Skin of body (tissue), 2 donors: Measurements from ENCODE around the gene MACF1. TPM values are rescaled to one million over a fixed set of nuclear protein-coding genes. Genes with fewer than 3 reads are reported as not detected.
"Not testable (repeated sequence)": the region's sequence is repeated elsewhere in the genome, so short reads cannot be mapped to it uniquely, and the experiment has no call there.

ENCODE experiments used
- DNase-seq: peaks from one replicate; lab custom pipeline; 2025; lab: John Stamatoyannopoulos, UW
- total RNA-seq: library from RNA; depleted of rRNA; stranded (reverse); fragments of >200 nt; gene quantifications from one replicate; pipeline ENCODE4 v1.2.3, GENCODE V29; 2014

Gene MACF1
- total RNA-seq, 1 donor from 2014 or later, result 402 TPM

DNA sequence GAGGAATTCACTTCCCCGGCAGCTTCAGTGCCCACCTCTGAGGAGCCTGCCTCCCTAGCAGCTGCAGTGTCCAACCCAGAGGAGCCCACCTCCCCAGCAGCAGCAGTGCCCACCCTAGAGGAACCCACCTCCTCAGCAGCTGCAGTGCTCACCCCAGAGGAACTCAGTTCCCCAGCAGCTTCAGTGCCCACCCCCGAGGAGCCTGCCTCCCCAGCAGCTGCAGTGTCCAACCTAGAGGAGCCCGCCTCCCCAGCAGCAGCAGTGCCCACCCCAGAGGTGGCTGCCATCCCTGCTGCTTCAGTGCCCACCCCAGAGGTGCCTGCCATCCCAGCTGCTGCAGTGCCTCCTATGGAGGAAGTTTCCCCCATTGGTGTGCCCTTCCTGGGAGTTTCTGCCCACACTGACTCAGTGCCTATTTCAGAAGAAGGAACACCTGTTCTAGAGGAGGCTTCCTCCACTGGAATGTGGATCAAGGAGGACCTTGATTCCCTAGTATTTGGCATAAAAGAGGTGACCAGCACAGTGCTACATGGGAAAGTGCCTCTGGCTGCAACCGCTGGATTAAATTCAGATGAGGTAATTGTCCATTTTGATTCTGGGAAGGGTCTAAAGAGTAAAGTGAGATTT lies 209.5 kb downstream of the MACF1 start:
- no peak for DNase-seq

DNA sequence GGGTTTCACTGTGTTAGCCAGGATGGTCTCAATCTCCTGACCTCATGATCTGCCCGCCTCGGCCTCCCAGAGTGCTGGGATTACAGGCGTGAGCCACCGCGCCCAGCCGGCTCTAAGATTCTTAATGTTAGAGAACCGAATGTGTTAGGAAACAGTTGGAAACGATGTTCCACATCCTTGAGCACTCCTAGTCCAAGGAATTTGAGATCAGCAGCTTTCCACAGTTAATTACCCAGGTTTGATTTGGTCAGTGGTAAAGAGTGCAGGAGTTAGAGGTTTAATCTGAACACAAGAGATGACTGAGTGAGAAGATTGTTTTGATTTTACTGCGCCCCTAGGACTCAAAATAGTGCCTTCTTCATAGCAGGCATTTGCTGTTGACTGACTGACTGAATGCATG lies 211.1 kb downstream of the MACF1 start:
- no peak for DNase-seq

DNA sequence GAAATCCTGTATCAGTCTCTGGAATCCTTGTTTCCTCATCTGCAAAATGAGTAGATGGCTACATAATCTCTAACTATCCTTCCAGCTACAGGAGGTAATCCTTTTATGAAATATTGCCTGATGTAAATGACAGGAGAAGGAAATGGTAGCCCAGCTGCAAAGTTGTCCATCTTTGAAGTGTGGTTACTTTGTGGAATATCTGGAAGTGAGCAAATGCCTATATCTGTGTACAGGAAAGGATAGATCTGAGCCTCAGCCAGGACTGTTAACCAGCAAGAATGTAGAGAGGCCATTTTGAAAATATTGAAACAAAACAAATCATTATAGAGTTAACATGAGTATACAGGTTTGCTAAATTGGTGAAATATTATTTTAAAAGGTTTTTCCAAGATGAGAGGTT lies 212.1 kb downstream of the MACF1 start:
- DNase-seq, result no peak

DNA sequence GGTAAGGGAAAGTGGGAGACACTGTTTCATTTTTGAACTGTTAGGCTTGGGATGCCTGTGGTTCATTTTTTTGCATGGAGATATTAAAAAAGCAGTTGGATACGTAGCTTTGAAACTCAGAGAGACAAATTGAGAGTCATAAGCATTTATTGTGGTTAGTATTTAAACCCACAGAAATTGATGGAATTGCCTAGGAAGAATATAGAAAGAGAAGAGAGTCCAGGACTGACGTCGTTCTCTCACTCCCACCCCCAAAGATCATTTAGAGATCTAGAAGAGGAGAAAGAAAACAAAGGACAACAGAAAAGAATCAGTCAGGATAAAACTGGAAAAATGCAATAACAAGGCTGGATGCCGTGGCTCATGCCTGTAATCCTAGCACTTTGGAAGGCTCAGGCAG lies 213.7 kb downstream of the MACF1 start:
- no peak for DNase-seq

DNA sequence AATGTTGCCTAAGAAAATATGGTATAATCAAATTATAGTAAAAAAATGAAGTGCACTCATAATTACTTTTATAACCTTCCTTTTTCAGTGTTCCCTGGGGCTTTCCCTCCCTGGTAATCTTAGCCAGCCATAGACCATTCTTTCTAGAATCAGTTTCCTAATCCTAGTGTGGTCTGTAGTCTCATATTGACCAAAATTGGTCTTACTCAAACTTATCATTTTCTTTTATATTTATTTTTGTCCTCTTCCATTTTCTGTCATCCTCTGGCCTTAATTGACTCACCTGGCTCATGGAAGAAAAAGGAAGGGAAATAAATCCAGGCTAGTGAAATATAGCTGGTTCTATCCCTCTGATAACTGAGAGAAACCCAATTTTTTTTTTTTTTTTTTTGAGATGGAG lies 216.0 kb downstream of the MACF1 start:
- no peak for DNase-seq

DNA sequence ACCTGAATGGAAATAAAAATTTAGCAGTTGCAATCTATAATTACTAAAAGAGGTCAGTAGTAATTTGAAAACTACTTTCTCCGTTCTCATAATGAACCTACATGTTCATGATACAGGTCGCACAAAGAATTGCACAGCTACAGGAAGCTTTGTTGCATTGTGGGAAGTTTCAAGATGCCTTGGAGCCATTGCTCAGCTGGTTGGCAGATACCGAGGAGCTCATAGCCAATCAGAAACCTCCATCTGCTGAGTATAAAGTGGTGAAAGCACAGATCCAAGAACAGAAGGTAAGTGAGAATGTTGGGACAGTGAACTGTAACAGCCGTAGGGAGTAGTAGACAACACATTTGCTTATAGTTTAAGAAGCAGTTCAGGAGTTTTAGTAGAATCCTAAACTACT lies 218.1 kb downstream of the MACF1 start:
- no peak for DNase-seq

DNA sequence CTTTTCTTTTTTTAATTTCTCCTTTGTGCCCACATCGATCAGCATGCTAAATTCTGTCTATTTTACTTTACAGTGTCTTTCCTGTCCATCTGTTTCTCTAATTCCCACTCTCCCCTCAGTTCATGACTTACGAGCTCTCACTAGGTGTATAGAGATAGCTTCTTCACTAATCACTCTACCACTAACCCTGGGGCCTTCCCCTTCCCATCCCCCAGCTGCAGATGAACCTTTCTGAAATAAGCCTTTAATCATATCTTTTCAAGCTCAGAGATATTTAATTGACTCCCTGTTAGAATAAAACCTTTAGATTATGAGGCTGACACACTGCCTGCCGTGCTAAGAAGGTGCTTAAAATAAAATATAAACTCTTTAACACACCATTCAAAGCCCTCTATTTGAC lies 220.7 kb downstream of the MACF1 start:
- DNase-seq, result no peak

DNA sequence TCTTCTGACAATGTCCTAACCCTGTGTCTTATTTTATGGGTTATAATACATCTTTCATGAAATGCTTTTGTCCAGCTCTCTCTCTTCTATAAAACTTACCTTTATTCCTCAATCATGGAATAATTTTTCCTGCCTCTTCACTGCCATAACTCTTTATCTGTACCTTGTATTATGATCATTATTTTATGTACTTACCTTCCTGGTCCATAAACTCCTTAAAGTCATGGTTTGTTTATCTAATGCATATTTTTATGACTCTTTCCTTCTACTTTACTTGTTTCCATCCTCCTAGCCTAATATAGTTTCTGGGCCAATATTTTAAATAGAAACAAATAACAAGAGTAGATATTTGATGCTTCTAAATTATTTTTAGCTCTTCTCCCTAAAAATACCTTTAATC lies 221.1 kb downstream of the MACF1 start:
- DNase-seq, result no peak

DNA sequence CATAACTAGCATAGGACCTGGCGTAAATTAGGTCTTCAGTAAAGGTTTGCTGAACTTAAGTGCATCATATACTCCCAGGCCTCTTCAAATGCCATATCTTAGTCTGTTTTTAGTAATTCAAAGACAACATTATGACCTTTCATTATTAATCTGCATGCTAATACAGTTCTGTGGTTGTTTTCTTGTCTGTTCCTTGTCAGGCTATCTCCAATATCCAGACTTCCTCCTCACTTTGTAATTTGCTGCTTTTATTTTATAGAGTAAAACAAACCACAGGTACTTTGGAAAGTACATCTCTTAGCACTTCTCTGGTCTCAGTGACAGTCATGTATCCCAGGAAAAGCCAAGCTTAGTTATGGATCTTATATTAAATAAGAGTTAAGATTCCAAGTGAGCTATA lies 221.9 kb downstream of the MACF1 start:
- no peak for DNase-seq

DNA sequence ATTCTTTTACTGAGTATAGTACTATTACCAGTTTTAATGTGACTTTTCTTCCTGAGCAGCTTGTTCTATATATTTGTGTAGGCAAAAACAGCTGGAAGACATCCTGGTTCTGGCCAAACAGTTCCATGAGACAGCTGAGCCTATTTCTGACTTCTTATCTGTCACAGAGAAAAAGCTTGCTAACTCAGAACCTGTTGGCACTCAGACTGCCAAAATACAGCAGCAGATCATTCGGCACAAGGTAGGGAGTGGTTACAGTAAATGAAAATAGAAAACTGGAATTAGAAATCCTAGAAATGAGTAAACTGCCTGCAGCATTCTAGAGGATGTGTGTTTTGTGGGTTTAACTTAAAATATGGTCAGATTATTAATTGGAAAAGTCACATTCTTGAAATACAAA lies 222.9 kb downstream of the MACF1 start:
- no peak for DNase-seq

DNA sequence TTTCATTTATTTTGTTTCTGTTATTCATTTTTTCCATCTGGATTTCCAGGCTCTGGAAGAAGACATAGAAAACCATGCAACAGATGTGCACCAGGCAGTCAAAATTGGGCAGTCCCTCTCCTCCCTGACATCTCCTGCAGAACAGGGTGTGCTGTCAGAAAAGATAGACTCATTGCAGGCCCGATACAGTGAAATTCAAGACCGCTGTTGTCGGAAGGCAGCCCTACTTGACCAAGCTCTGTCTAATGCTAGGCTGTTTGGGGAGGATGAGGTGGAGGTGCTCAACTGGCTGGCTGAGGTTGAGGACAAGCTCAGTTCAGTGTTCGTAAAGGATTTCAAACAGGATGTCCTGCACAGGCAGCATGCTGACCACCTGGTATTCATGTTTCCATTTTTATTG lies 223.4 kb downstream of the MACF1 start:
- DNase-seq, result peak; percentile 36

DNA sequence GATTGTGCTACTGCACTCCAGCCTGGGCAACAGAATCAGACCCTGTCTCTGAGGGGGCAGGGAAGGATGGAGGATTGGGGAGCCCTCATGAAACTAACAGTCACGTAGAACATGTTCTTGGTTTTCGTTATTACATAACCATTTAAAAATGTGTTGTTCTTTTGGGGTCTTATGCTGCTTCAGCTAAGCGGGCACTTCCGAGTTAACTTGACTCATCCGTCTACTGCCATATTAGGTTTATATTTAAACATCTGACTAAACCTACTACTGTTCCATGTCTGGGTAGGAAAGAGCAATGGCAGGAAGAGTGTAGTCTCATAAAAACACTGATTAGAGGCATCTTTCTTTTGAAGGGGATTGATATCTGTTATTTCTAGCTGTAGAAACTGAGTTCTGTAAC lies 227.4 kb downstream of the MACF1 start:
- no peak for DNase-seq

DNA sequence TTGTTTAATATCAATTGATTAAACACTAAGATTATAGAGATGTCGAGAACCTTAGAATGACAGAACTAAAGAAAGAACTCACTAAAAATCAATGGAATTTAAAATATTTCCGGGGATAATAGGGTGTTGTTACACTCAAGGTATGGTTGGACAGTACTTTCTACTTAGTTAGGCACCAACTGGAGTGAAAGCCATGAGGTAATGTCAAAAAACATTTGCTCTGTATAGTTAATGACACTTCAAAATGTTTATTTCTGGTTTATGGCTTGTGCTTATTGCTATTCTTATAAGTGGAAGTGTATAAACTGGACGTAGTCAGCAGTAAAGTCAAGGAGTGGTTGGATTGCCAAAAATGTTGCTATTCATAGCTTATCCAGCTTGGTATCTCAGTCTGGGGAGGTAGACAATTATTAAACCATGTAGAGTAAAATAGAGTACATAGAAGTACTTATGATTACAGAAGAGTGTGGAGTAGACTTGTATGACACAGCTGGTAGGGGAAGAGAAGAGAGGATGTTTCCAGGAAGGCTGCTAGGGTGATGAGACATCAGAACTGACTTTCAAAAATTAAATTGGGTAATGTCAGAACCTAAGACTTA lies 230.4 kb downstream of the MACF1 start:
- no peak for DNase-seq

DNA sequence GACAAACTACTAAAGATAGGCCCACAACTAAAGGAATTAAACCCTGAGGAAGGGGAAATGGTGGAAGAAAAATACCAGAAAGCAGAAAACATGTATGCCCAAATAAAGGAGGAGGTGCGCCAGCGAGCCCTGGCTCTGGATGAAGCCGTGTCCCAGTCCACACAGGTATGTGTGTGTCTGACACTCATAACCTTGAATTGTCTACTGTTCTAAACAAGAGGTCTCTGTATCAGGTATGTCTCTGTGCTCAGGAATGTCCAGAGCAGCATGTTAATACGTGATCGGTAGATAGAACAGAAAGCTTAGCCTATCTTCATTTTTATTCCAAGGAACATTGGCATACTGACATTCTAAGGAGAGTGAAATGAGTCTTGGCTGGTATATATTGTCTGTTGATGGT lies 231.1 kb downstream of the MACF1 start:
- no peak for DNase-seq

DNA sequence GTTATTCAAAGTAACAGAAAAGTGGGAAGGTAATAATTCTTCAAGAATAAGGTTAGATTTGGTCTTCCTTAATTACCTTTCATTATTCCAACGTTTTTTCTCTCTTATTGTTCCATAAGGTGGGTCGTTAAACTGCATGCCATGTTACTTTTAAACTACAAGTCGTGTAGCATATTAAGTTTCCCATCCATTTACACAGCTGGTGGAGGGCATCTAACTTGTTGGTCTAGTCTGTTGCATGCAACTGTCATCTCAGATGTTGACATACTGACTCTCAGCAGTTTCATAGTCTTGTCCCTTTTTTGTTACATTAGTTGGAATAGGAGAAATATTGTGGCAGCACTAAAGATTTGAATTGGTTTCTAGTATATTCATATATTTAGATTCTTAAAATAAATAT lies 232.3 kb downstream of the MACF1 start:
- DNase-seq, result no peak

DNA sequence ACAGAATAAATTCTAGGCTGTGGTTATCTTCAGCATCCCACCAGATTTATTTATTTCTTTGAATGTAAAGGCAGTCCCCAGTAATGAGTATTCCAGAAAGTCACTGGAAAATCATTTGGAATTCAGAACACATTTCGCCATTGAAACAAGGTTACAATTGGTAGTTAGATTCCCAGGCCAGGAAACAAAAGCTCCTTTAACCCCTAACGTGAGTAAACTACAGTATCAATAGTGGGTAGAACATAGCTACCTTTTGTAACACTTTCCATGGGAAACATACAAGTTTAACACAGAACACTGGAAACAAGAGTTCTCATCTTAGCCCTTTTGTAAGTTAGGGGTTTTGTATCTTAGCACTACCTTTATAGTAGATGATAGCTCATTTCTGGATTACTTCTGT lies 233.5 kb downstream of the MACF1 start:
- DNase-seq, result no peak

DNA sequence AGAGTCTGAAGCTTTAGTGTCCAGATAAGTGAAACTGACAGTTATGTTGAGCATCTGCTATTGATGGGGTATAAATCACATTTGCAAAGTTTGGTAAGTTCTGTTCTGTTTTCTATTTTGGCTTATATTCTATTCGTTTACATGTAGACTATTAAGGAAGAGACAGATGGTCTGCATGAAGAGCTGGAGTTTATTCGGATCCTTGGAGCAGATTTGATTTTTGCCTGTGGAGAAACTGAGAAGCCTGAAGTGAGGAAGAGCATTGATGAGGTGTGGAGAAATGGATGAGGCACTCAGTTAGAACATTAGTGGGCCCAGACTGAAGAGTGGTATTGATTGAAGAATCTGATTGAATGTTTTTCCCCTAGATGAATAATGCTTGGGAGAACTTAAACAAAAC lies 236.4 kb downstream of the MACF1 start:
- no peak for DNase-seq

DNA sequence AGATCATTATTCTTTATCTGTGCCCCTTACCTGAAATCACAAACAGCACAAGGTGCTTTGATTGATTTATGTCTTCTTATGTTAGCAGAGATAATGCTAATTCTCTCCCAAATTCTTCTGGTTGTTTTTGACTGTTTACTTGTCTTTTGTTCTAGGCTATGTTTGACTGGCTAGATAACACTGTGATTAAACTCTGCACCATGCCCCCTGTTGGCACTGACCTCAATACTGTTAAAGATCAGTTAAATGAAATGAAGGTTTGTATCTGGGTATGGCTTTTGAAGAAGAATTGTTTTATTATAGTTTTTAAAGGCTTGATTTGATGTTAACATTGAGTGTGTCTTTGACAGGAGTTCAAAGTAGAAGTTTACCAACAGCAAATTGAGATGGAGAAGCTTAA lies 237.3 kb downstream of the MACF1 start:
- DNase-seq, result no peak

DNA sequence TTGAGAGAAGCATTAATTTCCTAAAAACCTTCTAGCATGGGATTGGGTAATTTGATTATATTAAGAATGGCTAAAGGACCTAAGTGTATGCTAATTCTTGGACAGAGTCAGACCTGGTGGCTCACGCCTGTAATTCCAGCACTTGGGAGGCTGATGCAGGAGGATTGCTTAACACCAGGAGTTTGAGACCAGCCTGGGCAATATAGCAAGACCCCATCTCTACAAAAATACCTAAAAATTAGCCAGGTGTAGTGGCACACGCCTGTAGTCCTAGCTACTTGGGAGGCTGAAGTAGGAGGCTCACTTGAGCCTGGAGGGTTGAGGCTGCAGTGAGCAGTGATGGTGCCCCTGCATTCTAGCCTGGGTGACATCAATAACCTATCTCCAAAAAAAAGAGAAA lies 241.1 kb downstream of the MACF1 start:
- no peak for DNase-seq

DNA sequence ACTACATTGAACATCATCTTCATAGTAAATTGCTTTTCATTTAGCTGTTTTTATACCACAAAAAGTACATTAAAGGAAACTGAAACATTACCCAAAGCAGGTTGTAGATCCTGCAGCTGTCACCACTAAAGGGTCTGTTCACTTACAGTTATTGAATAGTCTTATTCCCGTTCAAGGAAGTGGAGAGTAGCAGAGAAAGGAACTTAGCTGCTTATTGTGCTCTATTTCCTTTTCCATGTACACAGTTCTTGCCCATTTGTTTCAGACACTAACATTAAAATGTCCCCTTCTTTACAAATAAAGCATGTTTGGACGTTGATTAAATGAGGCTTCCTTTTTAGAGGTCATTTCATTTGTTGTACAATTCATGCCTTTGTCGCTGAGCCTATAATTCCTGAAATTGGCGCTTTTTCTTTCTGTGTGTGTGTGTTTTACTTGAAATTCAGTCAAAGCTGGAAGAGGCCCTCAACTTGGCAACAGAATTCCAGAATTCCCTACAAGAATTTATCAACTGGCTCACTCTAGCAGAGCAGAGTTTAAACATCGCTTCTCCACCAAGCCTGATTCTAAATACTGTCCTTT lies 242.6 kb downstream of the MACF1 start:
- DNase-seq, result no peak

DNA sequence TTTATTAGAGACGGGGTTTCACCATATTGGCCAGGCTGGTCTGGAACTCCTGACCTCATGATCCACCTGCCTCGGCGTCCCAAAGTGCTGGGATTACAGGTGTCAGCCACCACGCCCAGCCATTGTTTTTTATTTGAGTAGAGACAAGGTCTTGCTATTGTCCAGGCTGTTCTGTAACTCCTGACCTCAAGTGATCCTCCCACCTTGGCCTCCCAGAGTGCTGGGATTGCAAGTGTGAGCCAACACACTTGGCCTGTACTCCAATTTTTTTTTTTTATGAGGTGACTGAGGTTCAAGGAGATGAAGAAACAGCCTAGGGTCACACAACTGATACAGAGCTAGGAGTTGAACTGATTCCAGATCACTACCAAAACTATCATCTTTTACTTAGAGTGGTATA lies 245.5 kb downstream of the MACF1 start:
- DNase-seq, result not testable (repeated sequence)

DNA sequence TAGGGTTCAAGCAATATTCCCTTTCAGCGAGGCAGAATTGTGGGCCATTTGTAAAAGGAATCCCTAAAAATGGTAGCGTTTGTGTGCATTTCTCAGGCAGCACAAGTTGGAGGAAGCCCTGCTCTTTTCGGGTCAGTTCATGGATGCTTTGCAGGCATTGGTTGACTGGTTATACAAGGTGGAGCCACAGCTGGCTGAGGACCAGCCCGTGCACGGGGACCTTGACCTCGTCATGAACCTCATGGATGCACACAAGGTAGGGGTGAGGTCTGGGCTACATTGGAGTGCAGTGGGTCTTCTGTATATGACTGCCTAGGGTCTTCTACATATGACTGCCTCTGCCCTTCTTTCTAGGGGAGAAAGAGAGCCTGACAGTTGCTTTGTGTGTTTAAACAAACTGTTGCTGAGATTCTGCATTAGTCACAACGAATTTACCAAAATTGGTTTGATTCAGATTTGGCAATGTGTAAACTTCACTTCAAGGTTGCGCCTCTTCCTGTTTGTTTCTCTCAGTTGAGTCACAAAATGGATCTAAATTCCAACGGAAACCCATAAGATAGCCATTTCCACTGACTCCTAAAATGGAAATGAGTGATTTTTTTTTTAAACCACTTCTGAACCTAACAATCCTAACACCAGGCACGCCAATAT lies 246.6 kb downstream of the MACF1 start:
- DNase-seq, result no peak

DNA sequence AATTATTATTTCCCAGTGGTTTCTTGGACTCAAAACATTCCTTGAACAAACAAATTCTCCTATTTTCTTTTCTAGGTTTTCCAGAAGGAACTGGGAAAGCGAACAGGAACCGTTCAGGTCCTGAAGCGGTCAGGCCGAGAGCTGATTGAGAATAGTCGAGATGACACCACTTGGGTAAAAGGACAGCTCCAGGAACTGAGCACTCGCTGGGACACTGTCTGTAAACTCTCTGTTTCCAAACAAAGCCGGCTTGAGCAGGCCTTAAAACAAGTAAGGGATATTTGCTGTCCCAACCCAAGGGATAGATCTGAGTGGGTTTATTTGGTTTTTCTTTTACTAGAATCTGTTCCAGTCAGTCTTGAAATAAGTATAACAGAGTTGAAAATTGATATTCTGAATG lies 247.6 kb downstream of the MACF1 start:
- DNase-seq, result no peak
